Inflammatory macrophage (primary cell): ENCODE measurements around the gene SLC38A10.
A peak's percentile ranks its signal among the peaks of the same experiment; 100 is the strongest.

Experiments used
- DNase-seq, 2 donors: peaks; one replicate each; pipeline ENCODE4 v3.0.0-alpha.2; 2020 to 2022

The SLC38A10 gene

GRCh38 chr17:81251709-81252301, 43.3 kb downstream of the SLC38A10 start:
- DNase-seq, result no peak

DNA sequence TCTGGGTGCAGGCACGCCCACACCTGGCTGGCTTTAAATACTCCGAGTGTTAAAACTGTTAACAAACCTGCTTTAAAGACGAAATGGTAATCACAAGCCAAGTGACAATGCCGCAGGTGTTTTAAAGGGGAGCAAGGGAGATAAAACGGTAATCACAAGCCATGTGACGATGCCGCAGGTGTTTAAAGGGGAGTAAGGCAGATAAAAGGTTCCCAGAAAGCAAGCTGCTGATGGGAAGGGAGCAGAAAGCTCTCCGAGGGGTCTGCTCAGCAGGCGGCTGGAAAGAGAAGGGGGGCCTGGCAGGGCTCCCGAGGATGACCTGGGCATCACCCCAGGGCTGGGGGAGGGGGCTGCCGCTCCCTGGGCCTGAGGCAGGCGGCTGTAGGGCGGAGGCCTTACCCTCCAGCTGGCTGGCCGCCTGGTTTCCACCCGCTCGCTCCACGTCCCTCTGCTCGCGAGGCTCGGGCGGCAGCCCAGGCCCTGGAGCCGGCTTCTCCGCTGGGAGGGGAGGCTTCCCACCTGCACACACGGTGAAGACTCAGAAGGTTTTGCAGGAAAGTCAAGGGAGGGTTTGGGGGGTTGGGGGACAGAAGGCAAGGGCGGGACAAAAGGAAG, 43.9 kb downstream of the SLC38A10 start:
- DNase-seq, result no peak

DNA sequence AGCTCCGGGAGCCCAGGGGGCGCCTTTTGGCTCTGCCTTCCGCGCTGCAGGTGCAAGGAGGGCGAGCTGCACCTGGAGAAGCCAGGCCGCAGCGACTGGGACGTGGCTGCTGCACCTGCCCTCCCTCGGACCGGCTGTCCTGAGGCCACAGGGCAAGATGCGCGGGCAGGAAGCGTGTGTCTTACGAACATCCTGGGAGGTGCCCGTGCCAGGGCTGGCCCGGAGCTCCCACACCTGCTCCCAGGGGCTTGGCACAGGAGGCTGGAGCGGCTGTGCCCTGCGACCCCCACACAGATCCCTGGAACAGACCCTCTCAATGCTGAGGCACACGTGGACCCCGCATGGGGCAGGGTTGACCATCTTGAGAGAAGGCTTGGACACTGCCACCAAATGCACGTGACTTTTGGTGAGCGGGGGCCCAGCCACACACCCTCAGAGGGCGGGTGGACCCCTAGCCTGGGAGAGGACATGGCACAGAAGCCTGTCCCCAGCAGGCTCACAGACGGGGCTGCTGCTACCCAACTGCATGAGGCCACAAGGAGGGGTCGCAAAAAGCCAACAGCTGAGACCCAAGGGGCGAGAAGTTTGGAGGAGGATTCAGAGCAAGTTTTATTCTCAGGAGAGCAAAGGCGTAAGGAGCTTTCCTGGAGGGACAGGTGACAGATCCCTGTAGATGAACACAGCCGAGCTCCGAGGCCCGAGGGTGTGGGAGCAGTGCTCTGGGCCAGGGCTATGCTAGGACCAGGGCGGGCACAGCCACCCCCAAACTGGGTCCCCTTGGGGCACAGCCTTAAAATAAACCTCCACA, 44.6 kb downstream of the SLC38A10 start:
- no peak for DNase-seq

GRCh38 chr17:81249223-81250040, 45.7 kb downstream of the SLC38A10 start:
- no peak for DNase-seq

- DNase-seq, result no peak
Observed at GRCh38 chr17:81248649-81249048, 46.5 kb downstream of the SLC38A10 start.

- DNase-seq, result no peak
Observed at GRCh38 chr17:81247339-81247990, 47.6 kb downstream of the SLC38A10 start.

GRCh38 chr17:81246679-81247338, 48.3 kb downstream of the SLC38A10 start:
- no peak for DNase-seq

- DNase-seq, result no peak
Observed at GRCh38 chr17:81246343-81246670, 48.8 kb downstream of the SLC38A10 start.

DNA sequence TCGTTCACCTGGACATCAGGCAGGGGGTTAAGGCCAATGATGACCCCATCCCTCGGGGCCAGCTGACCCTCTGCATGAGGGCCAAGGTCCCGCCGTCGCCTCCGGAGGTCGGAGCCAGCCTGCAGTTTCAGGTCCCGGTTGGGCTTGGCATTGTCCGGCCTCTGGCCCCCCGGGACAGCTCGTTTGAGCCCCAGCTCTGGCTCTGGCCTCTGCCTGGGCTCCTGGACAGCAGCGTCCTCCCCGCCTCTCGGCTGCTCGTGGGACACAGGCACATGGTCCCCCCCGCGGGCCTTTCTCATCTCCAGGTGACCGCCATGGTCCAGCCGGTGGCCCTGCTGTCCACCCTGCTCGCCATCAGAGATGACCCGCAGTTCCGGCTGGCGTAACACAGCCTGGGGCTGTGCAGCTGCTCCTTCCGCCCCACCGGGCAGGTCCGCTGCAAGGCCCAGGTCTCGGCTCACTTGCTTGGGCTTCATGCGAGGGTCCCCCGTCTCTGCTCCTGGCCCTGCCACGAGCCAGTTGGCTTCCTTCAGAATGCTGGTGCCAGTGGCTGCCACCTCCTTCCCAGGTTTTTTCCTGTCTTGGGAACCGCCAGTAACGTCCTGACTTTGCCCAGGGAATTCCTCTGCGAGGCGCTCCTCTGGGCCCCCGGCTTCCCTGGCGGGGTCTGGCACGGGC, 49.3 kb downstream of the SLC38A10 start:
- DNase-seq, result no peak

- no peak for DNase-seq
Observed at GRCh38 chr17:81245024-81245664, 50.0 kb downstream of the SLC38A10 start.

- no peak for DNase-seq
Observed at GRCh38 chr17:81244358-81245023, 50.6 kb downstream of the SLC38A10 start.

- DNase-seq, result no peak
Observed at GRCh38 chr17:81243333-81243664, 51.8 kb downstream of the SLC38A10 start.

GRCh38 chr17:81242421-81243332, 52.4 kb downstream of the SLC38A10 start:
- no peak for DNase-seq

DNA sequence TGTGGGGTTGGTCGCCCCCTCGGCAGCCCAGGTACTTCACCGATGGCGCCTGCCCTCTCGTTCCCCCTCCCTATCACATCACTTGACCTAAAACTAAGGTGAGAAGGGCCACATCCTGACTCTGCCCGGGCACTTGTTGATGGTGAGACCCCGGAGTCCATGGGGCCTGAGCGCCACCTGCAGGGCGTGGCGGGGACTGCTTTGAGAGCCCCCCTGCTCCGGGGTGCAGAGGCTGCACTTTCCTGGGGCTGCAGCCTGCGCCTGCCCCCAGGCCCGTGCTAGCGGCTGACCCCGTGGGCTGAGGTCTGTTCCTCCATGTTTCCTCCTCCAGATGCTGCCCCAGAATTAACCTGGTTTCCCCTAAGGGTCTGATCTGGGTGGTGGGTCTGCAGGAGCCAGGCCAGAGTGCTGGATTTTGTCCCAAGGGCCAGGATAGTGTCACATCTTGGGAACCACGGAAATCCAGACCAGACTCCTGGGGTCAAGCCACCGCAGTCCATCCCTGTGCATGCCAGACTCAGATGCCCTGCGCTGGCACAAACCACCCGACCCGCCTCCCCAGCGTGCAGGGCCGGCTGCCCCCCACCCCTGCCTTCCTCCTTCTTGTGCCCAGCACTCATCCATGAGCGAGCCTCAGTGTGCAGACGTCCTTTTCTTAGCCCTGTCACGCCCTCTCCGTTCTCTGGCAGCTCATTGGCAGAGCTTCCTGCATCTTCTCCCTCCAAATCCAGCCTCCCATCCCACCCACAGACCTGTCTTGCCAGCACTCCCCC, 53.3 kb downstream of the SLC38A10 start:
- DNase-seq, result peak; percentile 45 to 47

GRCh38 chr17:81241203-81241602, 53.9 kb downstream of the SLC38A10 start:
- no peak for DNase-seq

DNA sequence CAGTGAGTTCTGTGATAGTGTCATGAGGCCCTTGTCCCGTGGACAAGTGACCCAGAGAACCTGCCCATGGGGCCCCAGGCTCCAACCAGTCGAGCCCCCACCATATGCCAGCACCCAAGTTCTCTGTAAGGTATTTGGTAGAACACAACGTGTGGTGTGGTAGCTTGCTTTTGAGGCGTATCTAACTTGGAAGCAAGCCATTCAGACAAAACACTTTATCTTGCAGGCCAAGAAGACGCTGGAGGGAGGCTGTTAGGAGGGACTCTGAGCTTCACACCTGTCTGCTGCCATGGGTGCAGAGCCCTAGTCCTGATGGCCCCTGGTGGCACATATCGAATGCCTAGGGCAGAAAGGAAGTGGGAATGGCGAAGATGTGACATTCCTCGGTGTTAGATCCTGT, 54.3 kb downstream of the SLC38A10 start:
- DNase-seq, result no peak

GRCh38 chr17:81239714-81240555, 55.2 kb downstream of the SLC38A10 start:
- no peak for DNase-seq
